Measurements from ENCODE around the gene RHBDL1. TPM values are rescaled to one million over a fixed set of nuclear protein-coding genes. Genes with fewer than 3 reads are reported as not detected.

The RHBDL1 gene
- total and polyA plus RNA-seq, 2 experiments from 2014 or later, result 0.90 to 2.1 TPM

- H3F3A ChIP-seq (ENCODE audit: insufficient read depth), result 0 out of 2 replicates have a peak, but pooled peaks cover 1% of the 10 kb centered on the region
- 84 to 89% methylated on average over 12 of the region's 12 CpGs for WGBS, 2 experiments (ENCODE audit: low coverage in 1 of 2, low lambda C conversion rate in 2 of 2, missing lambda C conversion rate in 2 of 2)
- H3K36me3 ChIP-seq (ENCODE audit: low read depth), result no peaks in the 10 kb centered on the region
- H2AFZ ChIP-seq, result no peak overlapping the region
- no peak overlapping the region for H3K4me3 ChIP-seq
- H3K9ac ChIP-seq, result no peak overlapping the region
- no peaks in the 10 kb centered on the region for H3K27me3 ChIP-seq (replicated peaks; ENCODE audit: insufficient read depth)
- no peak overlapping the region for H3K4me2 ChIP-seq (ENCODE audit: unreplicated experiment)
- no peaks in the 10 kb centered on the region for H3K9me3 ChIP-seq (ENCODE audit: low read depth)
- TF ChIP-seq EZH2phosphoT487 (IDR thresholded peaks at IDR 0.05; ENCODE audit: insufficient read depth, low read depth) (no peak), EZH2 (IDR thresholded peaks at IDR 0.05; ENCODE audit: insufficient read depth, poor library complexity, severe bottlenecking) (no peak)
- no peak for DNase-seq
- H3K9me2 ChIP-seq (ENCODE audit: insufficient read depth), result no peaks in the 10 kb centered on the region
- peaks cover 29% of the 10 kb centered on the region for H3K79me2 ChIP-seq (ENCODE audit: insufficient read depth)
- H3K4me1 ChIP-seq (ENCODE audit: insufficient read depth), result 0 out of 2 replicates have a peak, but pooled peaks cover 4% of the 10 kb centered on the region
- in situ Hi-C loops (cut with MboI), result no loop called here
- no peaks in the 10 kb centered on the region for H4K20me1 ChIP-seq (ENCODE audit: insufficient read depth)
- no peak overlapping the region for H3K27ac ChIP-seq
These were observed 30.9 kb upstream of the RHBDL1 start for GRCh38 chr16:644556-644955.

- no peak overlapping the region for H3K4me3 ChIP-seq
- H4K20me1 ChIP-seq (ENCODE audit: insufficient read depth), result no peaks in the 10 kb centered on the region
- no peaks in the 10 kb centered on the region for H3K36me3 ChIP-seq (ENCODE audit: low read depth)
- no peak overlapping the region for H3K27ac ChIP-seq
- H3K9me2 ChIP-seq (ENCODE audit: insufficient read depth), result no peaks in the 10 kb centered on the region
- H3K9ac ChIP-seq, result no peak overlapping the region
- H3K79me2 ChIP-seq (ENCODE audit: insufficient read depth), result peaks cover 38% of the 10 kb centered on the region
- no peaks in the 10 kb centered on the region for H3K9me3 ChIP-seq (ENCODE audit: low read depth)
- H3K4me1 ChIP-seq (ENCODE audit: insufficient read depth), result peaks cover 4% of the 10 kb centered on the region; the same call in 1 of the 2 replicates
- DNase-seq, result no peak
- no peaks in the 10 kb centered on the region for H3K27me3 ChIP-seq (replicated peaks; ENCODE audit: insufficient read depth)
- in situ Hi-C loops (cut with MboI), result no loop called here
- 68 to 72% methylated on average over 26 to 32 of the region's 32 CpGs for WGBS, 2 experiments (ENCODE audit: low coverage in 1 of 2, low lambda C conversion rate in 2 of 2, missing lambda C conversion rate in 2 of 2)
- no peak overlapping the region for H2AFZ ChIP-seq
- no peak overlapping the region for H3K4me2 ChIP-seq (ENCODE audit: unreplicated experiment)
- TF ChIP-seq EZH2 (IDR thresholded peaks at IDR 0.05; ENCODE audit: insufficient read depth, poor library complexity, severe bottlenecking) (no peak), EZH2phosphoT487 (IDR thresholded peaks at IDR 0.05; ENCODE audit: insufficient read depth, low read depth) (no peak)
- H3F3A ChIP-seq (ENCODE audit: insufficient read depth), result no peaks in the 10 kb centered on the region
These were observed 29.4 kb upstream of the RHBDL1 start for GRCh38 chr16:645852-646678.

GRCh38 chr16:646679-647172, 28.7 kb upstream of the RHBDL1 start:
- H3K27ac ChIP-seq, result no peak overlapping the region
- TF ChIP-seq EZH2 (IDR thresholded peaks at IDR 0.05; ENCODE audit: insufficient read depth, poor library complexity, severe bottlenecking), result no peak
- TF ChIP-seq EZH2phosphoT487 (IDR thresholded peaks at IDR 0.05; ENCODE audit: insufficient read depth, low read depth), result no peak
- no peaks in the 10 kb centered on the region for H3F3A ChIP-seq (ENCODE audit: insufficient read depth)
- peaks cover 4% of the 10 kb centered on the region; the same call in 1 of the 2 replicates for H3K4me1 ChIP-seq (ENCODE audit: insufficient read depth)
- peaks cover 38% of the 10 kb centered on the region for H3K79me2 ChIP-seq (ENCODE audit: insufficient read depth)
- no peak overlapping the region for H3K4me2 ChIP-seq (ENCODE audit: unreplicated experiment)
- H3K9ac ChIP-seq, result no peak overlapping the region
- H3K4me3 ChIP-seq, result no peak overlapping the region
- no peaks in the 10 kb centered on the region for H3K27me3 ChIP-seq (replicated peaks; ENCODE audit: insufficient read depth)
- H4K20me1 ChIP-seq (ENCODE audit: insufficient read depth), result no peaks in the 10 kb centered on the region
- H2AFZ ChIP-seq, result no peak overlapping the region
- 77 to 81% methylated on average over 12 to 22 of the region's 22 CpGs for WGBS, 2 experiments (ENCODE audit: low coverage in 1 of 2, low lambda C conversion rate in 2 of 2, missing lambda C conversion rate in 2 of 2)
- no peak for DNase-seq
- no peaks in the 10 kb centered on the region for H3K9me2 ChIP-seq (ENCODE audit: insufficient read depth)
- no peaks in the 10 kb centered on the region for H3K36me3 ChIP-seq (ENCODE audit: low read depth)
- in situ Hi-C loops (cut with MboI), result no loop called here
- H3K9me3 ChIP-seq (ENCODE audit: low read depth), result no peaks in the 10 kb centered on the region

GRCh38 chr16:647173-647902, 28.1 kb upstream of the RHBDL1 start:
- TF ChIP-seq EZH2 (IDR thresholded peaks at IDR 0.05; ENCODE audit: insufficient read depth, poor library complexity, severe bottlenecking) (no peak), EZH2phosphoT487 (IDR thresholded peaks at IDR 0.05; ENCODE audit: insufficient read depth, low read depth) (no peak)
- H3K27me3 ChIP-seq (replicated peaks; ENCODE audit: insufficient read depth), result no peaks in the 10 kb centered on the region
- in situ Hi-C loops (cut with MboI), result no loop called here
- 0 out of 2 replicates have a peak overlapping the region, but pooled peaks have one; percentile 79 for H3K27ac ChIP-seq
- WGBS, 2 experiments (ENCODE audit: low coverage in 1 of 2, low lambda C conversion rate in 2 of 2, missing lambda C conversion rate in 2 of 2), result 77 to 90% methylated on average over 19 to 25 of the region's 25 CpGs
- no peaks in the 10 kb centered on the region for H4K20me1 ChIP-seq (ENCODE audit: insufficient read depth)
- H3K9me2 ChIP-seq (ENCODE audit: insufficient read depth), result no peaks in the 10 kb centered on the region
- DNase-seq, result no peak
- H3K36me3 ChIP-seq (ENCODE audit: low read depth), result no peaks in the 10 kb centered on the region
- H3K4me3 ChIP-seq, result no peak overlapping the region
- H3K79me2 ChIP-seq (ENCODE audit: insufficient read depth), result peaks cover 38% of the 10 kb centered on the region
- no peak overlapping the region for H2AFZ ChIP-seq
- peak overlapping the region; percentile 94 for H3K9ac ChIP-seq
- H3K4me2 ChIP-seq (ENCODE audit: unreplicated experiment), result peak overlapping the region; percentile 97
- H3K4me1 ChIP-seq (ENCODE audit: insufficient read depth), result peaks cover 4% of the 10 kb centered on the region; the same call in 1 of the 2 replicates
- H3K9me3 ChIP-seq (ENCODE audit: low read depth), result no peaks in the 10 kb centered on the region
- H3F3A ChIP-seq (ENCODE audit: insufficient read depth), result no peaks in the 10 kb centered on the region
